OCI-LY7 (cell line): ENCODE measurements around the gene CDH1.

Experiments
- CTCF ChIP-seq: fragments of 200-600 bp; sonication (generic); conservative IDR thresholded peaks from 2 replicates; pipeline ENCODE4 v1.5.1; 2014; ENCODE audit warnings: mild to moderate bottlenecking, antibody characterized with exemption, low read length, moderate library complexity, mixed read lengths
- EZH2phosphoT487 ChIP-seq: fragments of 200-600 bp; sonication (generic); IDR thresholded peaks from 2 replicates; pipeline ENCODE4 v1.6.1; 2018; ENCODE audit warnings: low read depth, borderline replicate concordance, mild to moderate bottlenecking, mixed run types, antibody characterized with exemption, low read length, moderate library complexity, mixed read lengths

- TF ChIP-seq CTCF, result no peak
- no peak for TF ChIP-seq EZH2phosphoT487
These were observed 97.5 kb downstream of the CDH1 start for GRCh38 chr16:68834550-68834949.
